ENCODE measurements around the gene IL21R.

IL21R gene

DNA sequence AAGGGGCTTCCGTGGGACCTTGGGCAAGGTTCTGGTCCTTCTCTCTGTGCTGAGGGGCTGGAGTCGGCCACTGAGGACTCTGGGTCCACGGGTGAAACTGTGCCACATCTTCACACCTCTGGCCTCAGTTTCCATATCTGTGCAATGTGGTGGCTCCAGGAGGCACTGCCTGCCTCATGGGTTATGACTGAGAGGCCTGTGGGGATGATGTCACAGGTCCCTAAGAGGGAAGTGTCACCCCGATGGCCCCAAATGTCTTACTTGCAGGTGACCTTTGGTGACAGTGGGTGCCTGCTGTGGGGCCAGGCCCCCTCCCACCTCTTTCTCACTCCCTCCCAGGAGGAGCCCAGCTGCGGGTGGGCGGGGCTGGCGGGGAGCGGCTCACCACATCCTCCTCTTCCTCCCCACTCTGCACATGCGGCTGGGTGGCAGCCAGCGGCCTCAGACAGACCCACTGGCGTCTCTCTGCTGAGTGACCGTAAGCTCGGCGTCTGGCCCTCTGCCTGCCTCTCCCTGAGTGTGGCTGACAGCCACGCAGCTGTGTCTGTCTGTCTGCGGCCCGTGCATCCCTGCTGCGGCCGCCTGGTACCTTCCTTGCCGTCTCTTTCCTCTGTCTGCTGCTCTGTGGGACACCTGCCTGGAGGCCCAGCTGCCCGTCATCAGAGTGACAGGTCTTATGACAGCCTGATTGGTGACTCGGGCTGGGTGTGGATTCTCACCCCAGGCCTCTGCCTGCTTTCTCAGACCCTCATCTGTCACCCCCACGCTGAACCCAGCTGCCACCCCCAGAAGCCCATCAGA, at the start of gene IL21R:
TSS of gene IL21R (plus strand) at position 407 of the 801 bp plus-strand sequence. CDS start 27,898 bp downstream, outside the sequence.
- TF ChIP-seq CTCF (IDR thresholded peaks at IDR 0.05; ENCODE audit: control extremely low read depth, extremely low read depth, low read depth, missing control alignments) = no peak
- ChIA-PET POLR2A (interaction anchor here (0.5 to 4.8 kb wide), 6 partner anchors 14 to 90 kb away, joined by 3 to 18 read pairs (median 4); no protein-coding TSS in a partner anchor), CTCF (interaction anchor here (1.2 to 5.7 kb wide), 7 partner anchors 14 to 167 kb away, joined by 3 to 47 read pairs (median 8); no protein-coding TSS in a partner anchor)
- DNase-seq (ENCODE audit: extremely low spot score) = peak; percentile 84

GRCh38 chr16:27353853-27354252, 48.1 kb upstream of the IL21R start:
- ChIA-PET POLR2A (no interaction called here), CTCF (interaction anchor here (2.0 kb wide), 1 partner anchor 24 kb away, joined by 5 read pairs; no protein-coding TSS in a partner anchor)
- TF ChIP-seq CTCF (IDR thresholded peaks at IDR 0.05; ENCODE audit: control extremely low read depth, extremely low read depth, low read depth, missing control alignments) = no peak
- no peak for DNase-seq (ENCODE audit: extremely low spot score)

GRCh38 chr16:27355610-27356009, 46.4 kb upstream of the IL21R start:
- POLR2A ChIA-PET = no interaction called here

DNA sequence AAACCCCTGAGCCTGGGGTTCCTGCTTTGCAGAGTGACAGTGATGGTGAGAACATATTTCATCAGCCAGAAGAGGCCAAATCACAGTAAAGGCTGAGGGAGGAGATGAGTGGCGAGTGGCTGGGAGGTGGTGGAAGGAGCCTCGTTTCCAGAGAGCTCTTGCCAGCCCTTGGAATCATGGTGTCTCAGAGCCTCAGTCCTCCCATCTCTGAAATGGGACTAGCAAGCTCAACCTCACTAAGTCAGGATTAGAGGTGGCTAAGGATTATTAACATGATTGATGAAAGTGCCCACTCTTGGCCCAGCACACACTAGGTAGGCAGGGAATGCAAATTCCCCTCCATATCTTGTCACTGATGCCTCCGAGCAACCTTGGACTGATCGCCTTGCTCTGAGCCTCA, 45.2 kb upstream of the IL21R start:
- DNase-seq (ENCODE audit: extremely low spot score) = no peak
- CTCF ChIA-PET = interaction anchor here (1.0 to 3.6 kb wide), 3 partner anchors 11 to 177 kb away, joined by 4 to 21 read pairs (median 9); no protein-coding TSS in a partner anchor
- TF ChIP-seq CTCF (IDR thresholded peaks at IDR 0.05; ENCODE audit: control extremely low read depth, extremely low read depth, low read depth, missing control alignments) = no peak
- POLR2A ChIA-PET = no interaction called here

More at GRCh38 chr16:27355610-27356009, 46.4 kb upstream of the IL21R start:
- peak; percentile 29 for TF ChIP-seq CTCF (IDR thresholded peaks at IDR 0.05; ENCODE audit: control extremely low read depth, extremely low read depth, low read depth, missing control alignments)
- CTCF ChIA-PET = interaction anchor here (1.2 to 3.6 kb wide), 8 partner anchors 9 to 204 kb away, joined by 3 to 21 read pairs (median 5); no protein-coding TSS in a partner anchor
- no peak for DNase-seq (ENCODE audit: extremely low spot score)

DNA sequence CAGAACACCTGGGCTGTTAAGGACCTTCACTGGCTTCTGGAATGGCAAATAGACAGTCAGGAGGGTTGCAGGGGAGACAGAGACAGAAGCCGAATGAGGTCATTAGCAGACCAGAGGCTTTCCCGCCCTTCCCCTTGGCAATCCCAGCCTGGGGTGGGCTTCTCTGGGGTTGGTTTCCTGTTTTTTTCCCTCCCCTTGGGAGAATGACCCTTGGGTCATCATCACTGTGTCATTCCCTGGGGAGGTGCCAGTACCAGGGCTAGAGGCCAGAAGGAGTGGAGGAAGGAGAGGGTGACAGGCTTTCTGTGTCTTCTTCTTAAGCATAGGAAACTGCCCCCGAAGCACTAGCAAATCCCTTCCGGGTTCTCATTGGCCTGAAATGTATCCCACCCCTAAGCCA, 42.9 kb upstream of the IL21R start:
- POLR2A ChIA-PET = no interaction called here
- no peak for TF ChIP-seq CTCF (IDR thresholded peaks at IDR 0.05; ENCODE audit: control extremely low read depth, extremely low read depth, low read depth, missing control alignments)
- DNase-seq (ENCODE audit: extremely low spot score) = no peak
- CTCF ChIA-PET = interaction anchor here (0.6 kb wide), 1 partner anchor 9 kb away, joined by 3 read pairs; no protein-coding TSS in a partner anchor

DNA sequence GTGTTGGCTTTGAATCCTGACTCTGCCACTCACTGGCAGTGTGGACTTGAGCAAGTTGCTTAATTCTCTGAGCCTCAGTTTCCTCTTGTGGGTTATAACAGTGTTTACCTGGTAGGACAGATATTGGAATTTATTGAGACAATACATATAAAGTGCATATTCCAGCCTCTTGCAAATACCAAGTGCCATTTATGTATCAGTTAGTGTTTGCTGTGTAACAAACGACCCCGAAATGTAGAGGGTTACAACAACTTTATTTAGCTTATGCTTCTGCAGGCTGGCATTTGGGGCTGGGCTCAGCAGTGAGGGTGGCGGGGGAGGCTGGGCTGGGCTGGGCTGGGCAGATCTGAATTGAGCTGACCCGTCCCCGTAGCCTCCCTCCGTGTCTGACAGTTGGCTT, 42.4 kb upstream of the IL21R start:
- CTCF ChIA-PET = interaction anchor here (0.6 kb wide), 1 partner anchor 9 kb away, joined by 3 read pairs; no protein-coding TSS in a partner anchor
- POLR2A ChIA-PET = no interaction called here
- TF ChIP-seq CTCF (IDR thresholded peaks at IDR 0.05; ENCODE audit: control extremely low read depth, extremely low read depth, low read depth, missing control alignments) = no peak
- no peak for DNase-seq (ENCODE audit: extremely low spot score)

Measured in GM10248 (cell line).